Stimulated activated CD8-positive, alpha-beta memory T cell treated with anti-CD3 and anti-CD28 coated beads, Interleukin-12 subunit alpha, Interleukin-12 subunit beta, amount 100 ng/mL, for 24 hours (primary cell): Measurements from ENCODE around the gene DLG3.
"Not testable (repeated sequence)": the region's sequence is repeated elsewhere in the genome, so short reads cannot be mapped to it uniquely, and the experiment has no call there.

Experiments
- DNase-seq: peaks from one replicate; pipeline ENCODE4 v3.0.0-alpha.2; 2020; ENCODE audit errors: extremely low read depth

DLG3 gene

GRCh38 chrX:70444326-70444945 lies at the start of gene DLG3:
Gene DLG3, plus strand, starts transcription at chrX:70444835. Its CDS starts 367 bp downstream, at chrX:70445202.
- DNase-seq: no peak

GRCh38 chrX:70398899-70399298 lies 45.7 kb upstream of the DLG3 start:
- no peak for DNase-seq

GRCh38 chrX:70400181-70400580 lies 44.5 kb upstream of the DLG3 start:
- not testable (repeated sequence) for DNase-seq

- no peak for DNase-seq
These were observed 41.9 kb upstream of the DLG3 start for GRCh38 chrX:70402721-70403120.

GRCh38 chrX:70405003-70405402 lies 39.6 kb upstream of the DLG3 start:
- no peak for DNase-seq

- DNase-seq: no peak
These were observed 33.7 kb upstream of the DLG3 start for GRCh38 chrX:70410921-70411320.

- DNase-seq: no peak
These were observed 33.2 kb upstream of the DLG3 start for GRCh38 chrX:70411475-70411874.

GRCh38 chrX:70421618-70422017 lies 23.0 kb upstream of the DLG3 start:
- DNase-seq: no peak

- no peak for DNase-seq
These were observed 21.7 kb upstream of the DLG3 start, which contains the start of gene GDPD2 for GRCh38 chrX:70422851-70423341. Gene GDPD2, plus strand, starts transcription at chrX:70423314. Its CDS starts 1,671 bp downstream, at chrX:70424985.

GRCh38 chrX:70423936-70424675 lies 20.5 kb upstream of the DLG3 start:
- no peak for DNase-seq

GRCh38 chrX:70424801-70425200 lies 19.8 kb upstream of the DLG3 start:
- DNase-seq: no peak

GRCh38 chrX:70426286-70427278 lies 18.1 kb upstream of the DLG3 start:
- DNase-seq: no peak

- no peak for DNase-seq
These were observed 17.3 kb upstream of the DLG3 start for GRCh38 chrX:70427365-70427764.

GRCh38 chrX:70429759-70430158 lies 14.9 kb upstream of the DLG3 start:
- no peak for DNase-seq

- no peak for DNase-seq
These were observed 11.4 kb upstream of the DLG3 start for GRCh38 chrX:70432936-70433847.

GRCh38 chrX:70433848-70434351 lies 10.7 kb upstream of the DLG3 start:
- DNase-seq: peak; percentile 27

- peak; percentile 33 for DNase-seq
These were observed 10.2 kb upstream of the DLG3 start for GRCh38 chrX:70434352-70434866.

GRCh38 chrX:70434914-70435586 lies 9.6 kb upstream of the DLG3 start:
- DNase-seq: no peak

- no peak for DNase-seq
These were observed 8.3 kb upstream of the DLG3 start for GRCh38 chrX:70436343-70436742.

GRCh38 chrX:70437011-70437410 lies 7.6 kb upstream of the DLG3 start:
- no peak for DNase-seq
